ENCODE data around the gene NUP43. TPM values are rescaled to one million over a fixed set of nuclear protein-coding genes. Genes with fewer than 3 reads are reported as not detected.
"Not testable (repeated sequence)": the region's sequence is repeated elsewhere in the genome, so short reads cannot be mapped to it uniquely, and the experiment has no call there.

The NUP43 gene
- total RNA-seq, 2 experiments from 2014 or later = 14.2 to 14.5 TPM

DNA sequence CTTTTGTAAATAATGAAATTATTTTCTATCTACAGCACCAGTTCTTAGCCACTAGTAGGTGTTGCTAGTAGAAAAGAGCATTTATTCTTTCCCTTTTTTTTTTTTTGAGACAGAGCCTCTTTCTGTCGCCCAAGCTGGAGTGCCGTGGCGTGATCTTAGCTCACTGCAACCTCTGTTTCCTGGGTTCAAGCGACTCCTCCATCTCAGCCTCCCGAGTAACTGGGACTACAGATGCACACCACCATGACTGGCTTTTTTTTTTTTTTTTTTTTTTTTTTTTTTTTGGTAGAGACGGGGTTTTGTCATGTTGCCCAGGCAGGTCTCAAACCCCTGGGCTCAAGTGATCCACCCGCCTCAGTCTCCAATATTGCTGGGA, 9.9 kb upstream of the NUP43 start:
- CTCF ChIA-PET = interaction anchor here (0.7 kb wide), 1 partner anchor 53 kb away, joined by 3 read pairs; no protein-coding TSS in a partner anchor
- POLR2A ChIA-PET = no interaction called here
- no peak for DNase-seq
- H3K36me3 ChIP-seq (ENCODE audit: insufficient read depth, low read length) = peaks cover 16% of the 10 kb centered on the region
- no peak overlapping the region for H3K27ac Mint-ChIP-seq
- H3K4me3 ChIP-seq (ENCODE audit: low read length) = no peak overlapping the region
- H3K4me1 ChIP-seq (ENCODE audit: insufficient read depth, low read length) = peaks cover 6% of the 10 kb centered on the region
- H3K4me1 Mint-ChIP-seq (ENCODE audit: low read depth) = peaks cover 12% of the 10 kb centered on the region
- H3K27me3 ChIP-seq (ENCODE audit: control insufficient read depth in 1 of 2, insufficient read depth in 2 of 2, low read length in 2 of 2) = no peaks in the 10 kb centered on the region
- intact Hi-C loops (cut with DNase I, micrococcal nuclease) = loop anchor here in 1 of 2 experiments (10.0 kb wide), 1 partner anchor 109 kb away; the partner anchor contains the start of gene LRP11
- peaks cover 26% of the 10 kb centered on the region for H3K36me3 Mint-ChIP-seq (ENCODE audit: low read depth)
- H3K4me3 Mint-ChIP-seq = no peak overlapping the region
- no peak for TF ChIP-seq CTCF (IDR thresholded peaks at IDR 0.05)
- H3K27ac ChIP-seq (ENCODE audit: low read depth in 1 of 2, low read length in 2 of 2) = no peak overlapping the region
- no peaks in the 10 kb centered on the region for H3K27me3 Mint-ChIP-seq
- no peaks in the 10 kb centered on the region for H3K9me3 ChIP-seq (ENCODE audit: control insufficient read depth in 1 of 2, insufficient read depth in 1 of 2, low read length in 2 of 2)
- no peak for ATAC-seq (ENCODE audit: poor library complexity)
- H3K9me3 Mint-ChIP-seq = no peaks in the 10 kb centered on the region

- peaks cover 16% of the 10 kb centered on the region for H3K36me3 ChIP-seq (ENCODE audit: insufficient read depth, low read length)
Measured at GRCh38 chr6:149755300-149756260, 9.3 kb upstream of the NUP43 start.

GRCh38 chr6:149754548-149754947, 8.2 kb upstream of the NUP43 start:
- intact Hi-C loops (cut with DNase I, micrococcal nuclease) = loop anchor here in 1 of 2 experiments (10.0 kb wide), 1 partner anchor 110 kb away; the partner anchor contains the start of gene LRP11
- ATAC-seq (ENCODE audit: poor library complexity) (no peak), DNase-seq (peak in 2 of 14 experiments; percentile 19 to 29)
- no peak overlapping the region for H3K4me3 Mint-ChIP-seq
- H3K27me3 Mint-ChIP-seq = no peaks in the 10 kb centered on the region
- CTCF ChIA-PET = no interaction called here
- POLR2A ChIA-PET = no interaction called here
- H3K4me1 Mint-ChIP-seq (ENCODE audit: low read depth) = peaks cover 14% of the 10 kb centered on the region
- H3K9me3 Mint-ChIP-seq = no peaks in the 10 kb centered on the region
- no peak overlapping the region for H3K4me3 ChIP-seq (ENCODE audit: low read length)
- H3K4me1 ChIP-seq (ENCODE audit: insufficient read depth, low read length) = peaks cover 21% of the 10 kb centered on the region
- H3K36me3 ChIP-seq (ENCODE audit: insufficient read depth, low read length) = peaks cover 8% of the 10 kb centered on the region
- H3K27ac Mint-ChIP-seq = no peak overlapping the region
- no peaks in the 10 kb centered on the region for H3K9me3 ChIP-seq (ENCODE audit: control insufficient read depth in 1 of 2, insufficient read depth in 1 of 2, low read length in 2 of 2)
- H3K36me3 Mint-ChIP-seq (ENCODE audit: low read depth) = peaks cover 21% of the 10 kb centered on the region
- H3K27ac ChIP-seq (ENCODE audit: low read depth in 1 of 2, low read length in 2 of 2) = no peak overlapping the region
- TF ChIP-seq CTCF (IDR thresholded peaks at IDR 0.05) = no peak
- H3K27me3 ChIP-seq (ENCODE audit: control insufficient read depth in 1 of 2, insufficient read depth in 2 of 2, low read length in 2 of 2) = no peaks in the 10 kb centered on the region

More at GRCh38 chr6:149755300-149756260, 9.3 kb upstream of the NUP43 start:
- H3K27me3 ChIP-seq (ENCODE audit: control insufficient read depth in 1 of 2, insufficient read depth in 2 of 2, low read length in 2 of 2) = no peaks in the 10 kb centered on the region
- H3K4me3 Mint-ChIP-seq = no peak overlapping the region
- no peaks in the 10 kb centered on the region for H3K9me3 ChIP-seq (ENCODE audit: control insufficient read depth in 1 of 2, insufficient read depth in 1 of 2, low read length in 2 of 2)
- POLR2A ChIA-PET = interaction anchor here (0.5 kb wide), 1 partner anchor 108 kb away, joined by 3 read pairs; no protein-coding TSS in a partner anchor
- peaks cover 16% of the 10 kb centered on the region for H3K4me1 Mint-ChIP-seq (ENCODE audit: low read depth)
- H3K4me1 ChIP-seq (ENCODE audit: insufficient read depth, low read length) = peaks cover 13% of the 10 kb centered on the region
- no peak overlapping the region for H3K27ac Mint-ChIP-seq
- peaks cover 26% of the 10 kb centered on the region for H3K36me3 Mint-ChIP-seq (ENCODE audit: low read depth)
- no peak overlapping the region for H3K4me3 ChIP-seq (ENCODE audit: low read length)
- H3K27ac ChIP-seq (ENCODE audit: low read depth in 1 of 2, low read length in 2 of 2) = no peak overlapping the region
- intact Hi-C loops (cut with DNase I, micrococcal nuclease) = loop anchor here in 1 of 2 experiments (10.0 kb wide), 1 partner anchor 109 kb away; the partner anchor contains the start of gene LRP11
- no peaks in the 10 kb centered on the region for H3K27me3 Mint-ChIP-seq
- H3K9me3 Mint-ChIP-seq = no peaks in the 10 kb centered on the region
- DNase-seq (no peak), ATAC-seq (ENCODE audit: poor library complexity) (no peak)
- CTCF ChIA-PET = interaction anchor here (0.7 kb wide), 1 partner anchor 52 kb away, joined by 3 read pairs; no protein-coding TSS in a partner anchor
- TF ChIP-seq CTCF (IDR thresholded peaks at IDR 0.05) = no peak

GRCh38 chr6:149753374-149753637, 7.0 kb upstream of the NUP43 start:
- intact Hi-C loops (cut with DNase I, micrococcal nuclease) = loop anchor here in 1 of 2 experiments (10.0 kb wide), 1 partner anchor 111 kb away; the partner anchor contains the start of gene LRP11
- H3K27ac ChIP-seq (ENCODE audit: low read depth in 1 of 2, low read length in 2 of 2); H3K9me3 Mint-ChIP-seq; DNase-seq; H3K9me3 ChIP-seq (ENCODE audit: control insufficient read depth in 1 of 2, insufficient read depth in 1 of 2, low read length in 2 of 2); H3K4me3 Mint-ChIP-seq; POLR2A ChIA-PET; H3K27me3 ChIP-seq (ENCODE audit: control insufficient read depth in 1 of 2, insufficient read depth in 2 of 2, low read length in 2 of 2); H3K36me3 ChIP-seq (ENCODE audit: insufficient read depth, low read length); H3K27ac Mint-ChIP-seq; H3K27me3 Mint-ChIP-seq; H3K4me3 ChIP-seq (ENCODE audit: low read length); ATAC-seq (ENCODE audit: poor library complexity): not testable (repeated sequence)
- H3K4me1 ChIP-seq (ENCODE audit: insufficient read depth, low read length) = peaks cover 25% of the 10 kb centered on the region
- peaks cover 17% of the 10 kb centered on the region for H3K4me1 Mint-ChIP-seq (ENCODE audit: low read depth)
- CTCF ChIA-PET = interaction anchor here (0.9 to 1.2 kb wide), 2 partner anchors 10 to 16 kb away, joined by 3 read pairs; no protein-coding TSS in a partner anchor
- H3K36me3 Mint-ChIP-seq (ENCODE audit: low read depth) = peaks cover 17% of the 10 kb centered on the region
